GM21786 (cell line): ENCODE measurements around the gene MEAK7.

Experiments used
- ATAC-seq: cut with Tn5 transposase; IDR thresholded peaks from one replicate; pipeline ENCODE4 v1.9.1; 2021; ENCODE audit not compliant: unreplicated experiment

MEAK7 gene

DNA sequence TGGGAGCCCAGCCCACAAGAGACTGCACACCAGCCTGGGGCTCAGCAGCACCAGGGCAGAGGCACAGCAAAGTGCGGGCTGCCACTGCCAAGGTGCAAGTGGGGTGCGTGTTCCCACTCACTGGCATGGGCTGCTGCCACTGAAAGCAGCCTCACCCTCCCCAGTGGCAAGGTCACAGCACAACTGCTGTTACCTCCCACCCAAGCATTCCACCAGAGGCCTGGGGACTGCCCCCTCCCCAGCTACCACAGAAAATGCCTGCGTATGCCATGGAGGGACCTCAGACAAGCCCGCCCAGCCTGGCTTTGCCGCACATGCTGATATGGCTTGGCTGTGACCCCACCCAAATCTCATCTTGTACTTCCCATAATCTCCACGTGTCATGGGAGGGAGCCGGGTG, 33.1 kb downstream of the MEAK7 start:
- ATAC-seq = no peak

DNA sequence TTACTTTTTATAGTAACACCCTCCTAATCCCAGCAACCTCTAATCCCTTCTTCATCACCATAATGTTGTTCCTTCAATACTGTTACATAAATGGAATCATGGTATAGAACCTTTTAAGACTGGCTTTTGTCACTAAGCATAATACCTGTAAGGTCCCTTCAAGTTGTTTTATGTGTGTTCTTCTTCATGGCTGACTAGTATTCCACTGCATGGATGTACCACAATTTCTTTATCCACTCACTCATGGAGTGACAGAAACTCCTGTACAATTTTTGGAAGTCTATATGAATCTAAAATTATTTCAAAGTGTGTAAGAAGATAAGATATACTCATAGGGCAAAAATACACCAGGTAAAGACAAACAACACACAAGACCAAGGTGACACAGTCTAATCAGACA, 36.8 kb downstream of the MEAK7 start:
- no peak for ATAC-seq

DNA sequence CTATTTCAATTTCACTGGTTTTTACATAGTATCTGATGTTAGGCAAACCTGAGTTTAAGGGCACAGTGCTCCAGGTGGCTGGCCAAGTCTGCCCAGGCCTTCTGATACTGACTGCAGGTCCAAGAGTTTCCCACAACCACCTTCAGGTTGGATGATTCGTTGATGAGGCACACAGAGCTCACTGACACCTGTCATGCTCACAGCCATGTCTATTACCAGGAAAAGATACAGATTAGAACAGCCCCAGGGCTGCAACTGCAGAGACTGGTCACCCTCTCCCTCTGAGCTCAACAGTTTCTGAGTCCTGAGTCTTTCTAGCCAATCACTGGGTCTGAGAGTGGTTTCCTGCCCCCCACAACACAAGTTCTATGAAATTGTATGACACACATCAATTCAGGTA, 37.2 kb downstream of the MEAK7 start:
- no peak for ATAC-seq

DNA sequence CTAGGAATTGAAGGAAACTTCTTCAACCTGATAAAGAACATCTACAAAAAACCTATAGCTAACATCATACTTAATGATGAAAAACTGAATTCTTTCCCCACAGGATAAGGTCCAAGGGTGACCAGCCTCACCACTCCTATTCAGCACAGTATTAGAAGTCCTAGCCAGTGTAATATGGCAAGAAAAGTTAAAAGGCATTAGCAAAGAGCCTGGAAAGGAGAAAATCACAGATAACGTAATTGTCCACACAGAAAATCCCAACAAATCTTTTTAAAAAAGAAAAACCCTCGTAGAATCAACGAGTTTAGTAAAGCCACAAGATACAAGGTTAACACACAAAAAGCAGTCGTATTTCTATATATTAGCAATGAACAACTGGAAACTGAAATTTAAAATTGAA, 37.8 kb downstream of the MEAK7 start:
- no peak for ATAC-seq

DNA sequence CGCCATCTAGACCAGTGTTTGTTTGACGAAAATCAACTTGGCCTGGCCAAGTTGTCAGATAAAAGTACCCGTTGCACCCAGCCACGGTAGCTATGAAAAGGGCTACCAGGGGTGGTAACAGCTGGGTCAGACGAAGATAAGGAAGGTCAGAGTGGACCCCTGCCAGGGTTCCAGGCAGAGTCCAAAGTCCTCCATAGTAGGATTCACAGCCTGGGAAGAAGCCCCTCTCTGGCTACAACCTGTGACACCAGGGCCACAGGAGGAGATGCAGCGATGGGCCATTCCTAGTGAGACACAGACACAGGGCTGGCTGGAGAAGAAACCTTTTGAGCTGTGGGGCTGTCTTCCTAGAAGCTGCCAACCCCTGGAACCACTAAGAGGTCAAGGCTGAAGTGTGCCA, 39.3 kb downstream of the MEAK7 start:
- ATAC-seq = no peak

DNA sequence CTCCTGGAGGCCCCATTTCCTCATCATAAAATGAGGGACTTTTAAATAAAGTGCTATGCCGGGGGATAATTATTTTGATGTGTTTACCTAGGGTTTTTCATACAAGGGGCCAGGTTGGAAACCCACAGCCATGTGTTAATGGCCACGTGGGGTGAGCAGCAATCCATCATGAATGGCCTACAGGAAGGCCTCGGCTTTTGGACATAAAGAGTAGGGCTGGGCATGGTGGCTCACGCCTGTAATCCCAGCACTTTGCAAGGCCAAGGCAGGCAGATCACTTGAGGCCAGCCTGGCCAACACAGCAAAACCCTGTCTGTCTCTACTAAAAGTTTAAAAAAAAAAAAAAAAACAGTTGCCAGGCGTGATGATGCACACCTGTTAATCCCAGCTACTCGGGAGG, 40.3 kb downstream of the MEAK7 start:
- no peak for ATAC-seq

DNA sequence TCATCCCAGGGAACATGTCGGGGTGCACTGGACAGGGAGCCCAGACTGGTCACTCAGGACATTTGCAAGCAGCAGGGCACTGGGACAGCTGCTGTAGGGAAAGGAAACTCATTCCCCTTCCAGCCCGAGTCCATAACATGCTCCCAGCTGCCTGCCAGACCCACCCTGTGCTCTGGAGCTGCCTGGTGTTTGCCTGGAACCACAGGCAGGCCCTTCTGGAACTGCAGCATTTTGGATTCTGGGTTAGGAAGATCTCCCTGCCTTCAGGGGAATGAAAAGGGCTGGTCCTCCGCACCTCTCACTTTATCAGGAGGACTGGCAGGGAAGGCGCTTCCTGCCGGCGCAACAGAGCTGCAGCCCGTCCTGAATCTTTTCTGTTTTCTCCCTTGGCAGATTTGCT, 41.2 kb downstream of the MEAK7 start:
- ATAC-seq = no peak

DNA sequence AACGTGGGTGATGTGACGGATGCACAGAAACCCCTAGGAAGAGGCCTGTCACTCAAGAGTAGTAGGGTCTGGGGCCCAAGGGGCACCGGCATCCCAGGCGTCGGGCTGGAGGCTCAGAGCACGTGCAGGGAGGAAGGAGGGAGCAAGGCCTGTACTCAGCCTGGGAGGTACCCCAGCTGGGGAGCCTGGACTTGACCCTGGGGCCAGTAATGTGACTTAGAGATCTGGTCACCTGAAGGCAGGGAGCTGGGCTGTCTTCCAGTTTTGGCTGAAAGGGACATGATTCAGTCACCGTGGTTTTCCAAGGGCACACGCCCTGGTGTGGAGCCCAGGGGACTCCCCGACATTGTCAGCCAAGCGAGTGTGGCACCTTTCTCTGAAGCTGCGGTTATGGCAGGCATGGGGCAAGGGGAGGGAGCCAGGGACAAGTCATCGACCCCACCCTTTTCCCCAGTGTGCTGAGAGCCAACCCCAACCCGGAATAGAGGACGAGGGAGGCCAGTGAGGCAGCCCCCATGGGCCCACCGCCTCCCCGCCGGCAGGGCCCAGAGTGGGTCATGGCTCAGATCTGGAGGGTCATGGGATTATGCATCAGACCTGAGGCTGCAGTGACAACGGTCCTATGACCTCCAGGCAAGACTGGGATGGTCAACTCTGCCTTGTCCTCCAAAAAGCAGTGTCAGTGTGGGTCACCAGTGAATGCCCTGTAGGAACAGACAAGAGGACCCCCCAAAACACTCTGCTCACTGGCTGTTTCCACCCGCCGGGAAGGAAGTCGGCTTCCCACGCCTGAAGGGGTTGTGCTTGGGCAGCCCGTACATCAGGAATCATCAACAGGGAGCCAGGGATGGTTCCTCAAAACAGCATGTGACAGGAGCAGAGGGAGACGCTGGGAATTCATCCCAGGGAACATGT, 41.9 kb downstream of the MEAK7 start:
- no peak for ATAC-seq

DNA sequence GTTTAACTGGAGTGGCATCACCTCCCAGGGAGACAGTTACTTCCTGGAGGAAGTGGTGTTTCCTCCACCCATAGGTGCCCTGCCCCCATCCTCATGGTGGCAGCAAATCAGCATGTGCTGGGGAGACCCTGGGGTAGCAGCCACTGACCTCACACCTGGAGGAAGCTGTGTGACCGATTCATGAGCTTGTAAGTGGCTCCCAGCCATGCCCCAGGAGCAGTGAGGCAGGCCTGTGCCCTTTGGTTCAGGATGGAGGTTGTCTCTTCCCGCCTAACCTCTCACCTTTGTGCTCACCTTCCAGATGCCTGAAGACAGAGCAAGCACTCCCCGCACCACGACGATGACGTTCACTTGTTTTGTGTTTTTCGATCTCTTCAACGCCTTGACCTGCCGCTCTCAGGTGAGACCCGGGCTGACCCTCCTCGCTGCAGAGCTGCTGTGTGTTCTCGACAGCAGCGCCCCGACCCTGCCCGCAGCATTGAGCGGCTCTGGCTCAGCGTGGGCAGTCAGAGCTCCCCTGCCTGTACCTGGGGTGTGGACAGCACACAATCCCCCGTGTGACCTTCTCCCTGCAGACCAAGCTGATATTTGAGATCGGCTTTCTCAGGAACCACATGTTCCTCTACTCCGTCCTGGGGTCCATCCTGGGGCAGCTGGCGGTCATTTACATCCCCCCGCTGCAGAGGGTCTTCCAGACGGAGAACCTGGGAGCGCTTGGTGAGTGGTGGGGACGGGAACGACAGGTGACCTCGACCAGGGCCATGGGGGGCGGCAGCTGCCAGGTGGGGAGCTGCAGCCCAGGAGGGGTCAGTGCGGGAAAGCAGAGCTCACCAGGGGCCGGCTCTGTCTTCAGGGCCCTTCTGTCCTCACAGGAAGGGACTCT, 42.8 kb downstream of the MEAK7 start:
- no peak for ATAC-seq

DNA sequence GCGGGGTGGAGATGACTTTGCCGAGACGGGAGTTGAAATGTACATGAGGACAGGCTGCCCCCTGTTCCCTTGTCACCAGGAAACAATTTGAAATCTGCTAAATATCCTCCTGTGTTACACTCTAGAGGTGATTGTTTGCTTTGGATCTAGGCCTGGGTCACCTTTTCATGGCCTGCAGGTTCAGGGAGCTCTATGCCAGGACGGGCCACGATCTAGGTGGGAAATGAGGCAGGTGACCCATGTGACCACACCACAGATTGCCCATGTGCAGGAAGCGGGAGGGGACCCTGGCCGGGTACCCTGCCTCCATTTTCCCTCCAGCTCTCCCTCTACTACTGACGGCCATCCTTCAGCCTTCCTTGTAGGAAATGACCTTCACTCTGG, 43.4 kb downstream of the MEAK7 start:
- no peak for ATAC-seq

DNA sequence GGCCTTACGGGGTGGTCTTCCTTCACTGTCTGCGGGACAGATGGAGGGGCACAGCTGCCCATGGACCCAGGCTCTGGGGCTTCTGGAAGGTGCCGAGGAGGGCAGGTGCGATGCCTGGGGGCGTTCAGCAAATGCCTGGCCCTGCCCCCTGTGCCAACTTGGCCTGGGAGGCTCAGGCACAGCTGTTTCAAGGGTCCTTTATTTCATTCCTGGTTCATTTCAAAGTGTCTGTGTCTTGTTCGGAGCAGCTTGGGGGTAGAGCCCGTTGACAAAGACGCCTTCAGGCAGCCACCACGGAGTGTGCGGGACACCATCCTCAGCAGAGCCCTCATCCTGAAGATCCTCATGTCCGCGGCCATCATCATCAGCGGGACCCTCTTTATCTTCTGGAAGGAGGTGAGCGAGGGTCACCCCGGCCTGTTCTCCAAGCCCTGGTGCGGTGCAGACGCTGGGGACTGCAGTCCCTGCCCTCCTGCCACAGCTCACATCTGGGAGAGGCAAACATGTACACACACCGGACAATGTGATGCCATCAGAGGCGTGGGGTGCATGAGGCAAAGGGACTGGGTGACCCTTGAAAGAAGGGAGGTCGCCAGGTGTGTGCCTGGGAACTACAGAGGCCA, 43.9 kb downstream of the MEAK7 start:
- no peak for ATAC-seq

DNA sequence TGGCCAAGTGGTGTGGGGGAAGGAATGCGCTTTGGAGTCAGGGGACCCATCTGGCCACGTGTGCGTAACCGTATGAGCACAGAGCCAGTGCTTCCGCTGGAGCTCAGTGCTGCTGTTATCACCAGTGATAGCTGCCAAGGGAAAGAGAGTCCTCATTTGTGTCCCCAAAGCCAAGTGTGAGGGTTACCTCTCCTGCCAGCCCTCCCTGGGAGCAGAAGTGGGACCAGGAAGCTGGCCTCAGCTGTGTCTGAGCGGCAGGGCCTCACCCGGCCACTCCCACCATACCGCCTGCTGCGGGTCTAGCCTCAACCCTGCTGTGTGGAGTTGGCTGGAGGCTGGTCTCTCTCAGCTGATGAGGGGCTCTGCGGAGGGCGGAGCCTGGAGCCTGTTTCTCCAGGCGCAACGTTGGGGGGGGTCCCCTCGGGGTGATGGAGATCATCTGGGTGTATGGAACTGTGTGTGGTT, 44.5 kb downstream of the MEAK7 start:
- ATAC-seq = no peak

DNA sequence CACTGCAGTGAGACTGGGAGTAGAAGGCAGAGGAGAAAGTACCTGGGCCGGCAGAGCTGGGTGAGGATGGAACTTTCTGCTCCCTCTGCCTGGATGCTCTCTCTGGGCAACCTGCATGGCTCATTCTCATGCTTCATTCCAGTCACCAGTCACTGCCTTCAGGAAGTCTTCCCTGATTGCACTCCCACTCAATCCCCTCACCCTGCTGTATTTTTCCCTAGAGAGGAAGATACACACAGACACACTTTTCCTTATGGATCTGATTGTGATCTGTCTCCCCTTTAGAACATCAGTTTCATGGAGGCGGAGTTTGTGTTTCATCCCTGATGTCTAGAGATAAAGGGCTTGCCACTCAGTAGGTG, 44.9 kb downstream of the MEAK7 start:
- ATAC-seq = no peak

DNA sequence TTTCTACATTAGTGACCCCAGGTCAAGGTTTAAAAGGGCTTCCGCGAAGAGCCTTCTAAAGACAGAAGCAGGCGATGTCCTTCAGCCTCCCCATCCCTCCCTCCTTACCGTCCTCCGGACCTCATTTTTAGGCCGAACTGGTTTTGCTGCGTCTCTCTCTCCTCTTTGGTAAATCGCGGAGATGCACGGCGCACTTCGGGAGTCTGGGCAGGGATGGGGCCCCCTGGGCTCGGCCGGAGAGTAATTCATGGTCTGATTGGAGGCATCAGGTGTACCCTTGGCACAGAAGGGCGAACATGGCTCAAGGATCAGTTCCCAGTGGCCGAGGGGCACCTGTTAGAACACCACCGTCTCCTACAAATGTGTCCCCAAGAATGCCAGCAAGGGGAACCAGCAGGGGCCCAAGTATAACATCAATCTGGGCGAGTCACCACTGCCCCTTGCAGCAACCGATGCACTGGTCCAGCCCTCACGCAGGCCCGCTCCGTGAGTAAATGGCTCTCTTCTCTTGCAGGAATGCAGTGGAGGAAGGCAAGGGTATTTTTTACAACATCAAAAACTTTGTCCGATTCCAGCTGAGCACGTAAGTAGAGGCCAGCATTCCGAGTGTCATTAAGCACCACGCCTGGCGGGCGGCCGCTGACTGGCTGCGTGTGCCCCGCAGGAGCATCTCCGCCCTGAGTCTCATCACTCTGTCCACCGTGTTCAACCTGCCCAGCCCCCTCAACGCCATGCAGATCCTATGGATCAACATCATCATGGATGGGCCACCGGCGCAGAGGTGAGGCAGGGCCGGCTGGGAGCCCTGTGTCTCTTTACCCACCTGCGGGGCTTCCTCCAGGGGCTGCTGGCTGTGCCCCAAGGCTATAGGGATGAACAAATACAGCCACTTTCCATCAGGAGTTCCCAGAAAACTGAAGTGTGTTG, 45.6 kb downstream of the MEAK7 start:
- ATAC-seq = no peak

DNA sequence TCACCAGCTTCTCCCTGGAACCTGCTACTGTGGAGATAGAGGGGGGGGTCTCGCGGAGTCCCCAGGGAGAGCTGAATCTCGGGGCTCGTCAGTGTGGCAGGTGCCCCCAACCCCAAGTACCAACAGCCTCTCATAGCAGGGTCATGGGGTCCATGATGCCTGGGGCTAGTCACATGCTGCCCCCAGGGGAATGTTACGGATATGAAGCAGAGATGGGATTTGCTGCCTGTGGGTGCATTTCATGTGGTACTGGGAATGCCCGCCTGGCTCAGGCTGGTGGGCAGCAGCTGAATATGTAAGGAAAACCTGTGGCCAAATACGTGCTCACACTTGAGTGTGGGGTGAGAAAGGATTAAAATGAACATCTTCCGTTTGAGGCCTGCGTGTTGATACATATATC, 49.4 kb downstream of the MEAK7 start:
- ATAC-seq = no peak
